Measurements from ENCODE around the gene HK3.
A peak's percentile ranks its signal among the peaks of the same experiment; 100 is the strongest.

The HK3 gene

DNA sequence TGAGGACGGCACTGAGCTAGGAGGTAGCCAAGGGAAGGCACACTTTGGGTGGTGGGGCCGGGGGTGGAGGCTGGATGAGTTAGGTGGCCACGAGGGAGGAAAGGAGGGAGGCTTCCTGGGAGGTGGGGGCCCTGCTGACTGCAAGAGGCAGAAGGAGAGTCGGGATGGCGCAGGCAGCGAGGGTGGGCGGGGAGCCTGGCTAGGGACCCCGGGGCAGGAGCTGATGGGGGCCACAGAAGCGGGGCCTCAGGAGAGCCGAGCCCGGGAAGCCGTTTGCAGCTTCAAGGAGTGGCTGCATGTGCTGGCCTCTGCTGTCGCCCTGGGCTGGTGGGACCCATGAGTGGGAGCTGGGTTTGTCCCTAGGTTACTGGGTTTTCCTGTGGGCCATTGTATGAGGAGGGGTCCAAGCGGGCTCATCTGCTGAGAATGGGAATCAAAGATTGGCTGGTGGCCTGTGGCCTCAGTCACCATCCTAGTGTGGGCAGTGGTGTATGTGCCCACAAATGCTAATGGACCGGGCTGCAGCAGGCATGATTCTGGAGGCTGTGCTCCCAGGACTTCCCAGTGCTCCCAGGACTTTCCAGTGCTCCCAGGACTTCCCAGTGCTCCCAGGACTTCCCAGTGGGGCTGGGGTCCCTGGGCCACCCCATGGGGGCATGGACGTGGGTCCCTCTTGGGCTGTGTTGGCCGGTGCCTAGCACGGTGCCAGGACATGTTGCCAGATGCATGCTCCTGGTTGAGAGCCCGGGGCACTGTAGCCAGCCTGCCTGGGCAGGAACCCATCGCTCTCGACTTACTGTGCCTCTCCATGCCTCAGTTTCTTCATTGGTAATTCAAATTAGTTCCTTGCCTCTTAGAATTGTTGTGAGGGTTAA is 48.5 kb downstream of the HK3 start:
- no peak for DNase-seq (ENCODE audit: low read depth in 3 of 3)

DNA sequence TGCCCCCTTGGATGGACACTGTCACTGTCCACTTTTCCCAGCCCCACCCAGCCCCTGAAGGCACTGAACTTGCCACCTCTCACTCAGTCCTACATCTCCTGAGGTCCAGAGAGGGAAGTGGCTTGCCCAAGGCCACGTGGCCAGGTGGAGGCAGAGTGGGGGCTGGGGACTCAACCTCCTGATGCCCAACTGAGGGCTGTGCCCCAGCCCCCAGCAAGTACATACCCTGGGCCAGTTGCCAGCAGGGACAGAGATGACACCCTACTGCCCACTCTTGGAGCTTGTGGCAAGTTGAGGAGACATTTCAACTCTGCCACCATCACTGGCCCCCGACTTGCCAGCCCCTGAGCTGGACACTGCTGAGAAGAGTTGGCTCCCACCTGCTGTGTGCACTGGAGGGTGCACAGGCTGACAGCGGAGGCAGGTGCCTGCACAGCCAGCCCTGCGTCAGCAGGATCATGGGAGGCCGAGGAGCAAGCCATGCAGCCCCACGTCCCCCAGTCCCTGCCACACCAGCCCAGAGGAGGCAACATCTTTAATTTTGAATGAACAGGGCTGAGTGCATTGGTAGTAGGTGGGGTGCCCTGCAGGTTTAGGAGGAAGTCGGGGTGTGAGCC is 49.4 kb downstream of the HK3 start:
- DNase-seq (ENCODE audit: low read depth in 3 of 3) = no peak

DNA sequence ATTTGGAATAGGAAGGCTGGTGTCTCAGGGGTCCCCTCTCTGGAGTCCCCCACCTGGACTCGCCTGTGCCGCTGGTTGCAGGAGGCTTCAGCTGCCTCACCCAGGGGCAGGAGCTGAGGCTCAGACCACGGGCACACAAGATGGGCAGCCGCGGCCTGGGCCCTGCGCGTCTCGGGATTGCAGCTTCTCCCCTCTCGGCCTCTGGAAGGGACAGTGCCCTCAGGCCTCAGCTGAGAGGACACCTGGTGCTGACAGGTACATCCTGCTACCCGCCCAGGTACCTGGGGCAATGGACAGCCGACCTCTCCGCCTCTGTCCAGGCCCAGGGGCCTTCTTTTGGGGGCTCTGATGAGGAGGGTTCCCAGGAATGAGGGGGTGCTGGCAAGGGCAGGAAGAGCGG is 50.5 kb downstream of the HK3 start:
- no peak for DNase-seq (ENCODE audit: low read depth in 3 of 3)

- DNase-seq (ENCODE audit: low read depth in 3 of 3) = no peak
These were observed 51.3 kb downstream of the HK3 start for GRCh38 chr5:176847726-176848290.

DNA sequence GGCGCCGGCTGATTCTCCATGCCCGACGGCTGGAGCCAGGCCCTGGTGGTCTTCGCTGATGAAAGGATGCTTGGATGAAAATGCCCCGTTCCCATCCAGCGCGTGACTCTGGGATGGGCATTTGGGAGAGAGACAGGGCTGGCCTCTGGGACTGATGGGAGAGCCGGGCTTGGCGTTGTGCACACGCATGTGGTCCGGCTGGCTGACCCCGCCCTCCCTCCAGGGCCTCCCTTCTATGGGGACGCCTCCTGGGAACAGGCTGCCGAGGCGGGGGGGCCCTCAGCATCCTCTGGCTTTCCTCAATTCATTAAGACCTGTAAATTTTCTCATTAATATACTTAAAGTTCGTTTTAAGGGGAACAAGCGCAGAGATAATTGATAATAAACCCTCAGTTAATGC is 52.0 kb downstream of the HK3 start:
- no peak for DNase-seq (ENCODE audit: low read depth in 3 of 3)

GRCh38 chr5:176846335-176847140 is 52.6 kb downstream of the HK3 start:
- no peak for DNase-seq (ENCODE audit: low read depth in 3 of 3)

- DNase-seq (ENCODE audit: low read depth in 3 of 3) = no peak
These were observed 53.8 kb downstream of the HK3 start for GRCh38 chr5:176845392-176845713.

GRCh38 chr5:176844706-176845391 is 54.3 kb downstream of the HK3 start:
- no peak for DNase-seq (ENCODE audit: low read depth in 3 of 3)

DNA sequence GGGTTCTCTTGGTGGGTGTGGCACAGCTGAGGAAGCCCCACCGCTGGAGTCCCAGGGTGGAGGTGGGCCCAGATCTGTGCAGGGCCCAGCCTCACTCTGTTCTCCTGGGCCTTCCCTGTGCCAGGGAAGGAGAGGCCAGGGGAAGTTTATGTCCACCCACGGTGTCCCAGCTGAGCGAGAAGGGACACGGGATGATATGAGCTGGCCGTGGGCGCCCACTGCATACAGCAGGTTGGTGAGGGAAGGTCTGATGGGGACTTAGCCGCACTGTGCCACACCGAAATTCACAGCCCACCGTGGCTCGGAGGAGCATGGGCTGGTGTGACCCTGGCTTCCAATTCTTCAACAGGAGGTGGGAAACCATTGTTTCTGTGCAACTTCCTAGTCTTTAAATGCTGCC is 54.9 kb downstream of the HK3 start:
- no peak for DNase-seq (ENCODE audit: low read depth in 3 of 3)

GRCh38 chr5:176843673-176844072 is 55.5 kb downstream of the HK3 start:
- DNase-seq (ENCODE audit: low read depth in 3 of 3) = no peak

DNA sequence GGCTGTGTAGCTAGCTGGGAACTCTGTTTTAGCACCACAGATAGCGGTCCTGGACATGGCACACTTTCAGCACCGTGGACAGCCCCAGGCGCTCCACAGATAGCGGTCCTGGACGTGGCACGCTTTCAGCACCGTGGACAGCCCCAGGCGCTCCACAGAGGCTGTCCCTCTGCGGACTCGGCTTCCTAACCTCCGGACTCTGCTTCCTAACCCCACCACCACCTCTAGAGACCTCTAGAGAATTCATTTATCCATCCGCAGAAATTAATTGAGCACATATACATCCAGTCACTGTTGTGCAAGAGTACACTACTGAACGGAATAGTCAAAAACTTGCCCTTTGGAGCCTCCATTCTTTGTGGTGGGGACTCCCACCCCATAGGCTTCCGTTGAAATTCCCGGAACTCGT is 61.4 kb downstream of the HK3 start:
- DNase-seq (ENCODE audit: low read depth in 3 of 3) = peak; percentile 60 to 78 (median 61)

DNA sequence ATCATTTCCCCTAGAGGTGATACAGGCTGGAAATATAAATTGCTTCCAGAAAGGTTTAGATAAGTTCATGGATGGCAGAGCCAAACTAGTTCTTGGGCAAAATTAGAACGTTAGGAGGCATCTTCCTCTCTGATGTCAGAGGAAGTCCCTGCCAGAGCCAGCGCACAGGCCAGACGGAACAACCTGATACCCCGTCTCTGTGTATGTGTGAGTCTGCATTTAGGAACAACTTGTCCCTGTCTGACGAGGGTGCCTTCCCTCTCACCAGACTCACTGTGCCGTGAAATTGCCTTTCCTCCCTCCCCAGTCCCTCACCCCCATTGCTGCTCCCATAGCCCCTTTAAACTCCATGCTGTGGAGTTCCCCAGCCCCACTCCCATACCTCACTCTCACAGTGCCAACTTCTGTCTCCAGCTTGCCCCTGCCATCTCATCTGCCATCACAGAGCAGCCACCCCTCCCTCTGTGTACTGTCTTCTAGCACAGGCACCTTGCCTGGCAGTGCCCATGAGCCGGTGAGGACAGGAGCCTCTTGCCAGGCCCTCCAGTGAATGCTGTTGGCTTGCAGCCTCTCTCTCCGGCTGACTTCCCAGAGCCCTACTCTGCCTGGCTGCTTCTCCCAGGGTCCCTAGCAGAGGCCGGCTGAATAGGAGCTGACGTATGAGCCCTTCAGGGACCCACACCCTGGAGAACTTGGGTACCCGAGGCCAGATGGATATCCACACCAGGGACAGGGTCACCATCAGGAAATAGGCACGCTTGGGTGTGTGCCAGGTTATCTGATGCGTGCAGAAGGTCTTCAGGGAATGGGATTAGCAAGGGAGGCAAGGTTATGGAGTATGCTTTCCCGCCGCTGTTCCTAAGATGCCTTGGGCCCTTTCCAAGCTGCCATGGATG is 62.1 kb downstream of the HK3 start:
- no peak for DNase-seq (ENCODE audit: low read depth in 3 of 3)

DNA sequence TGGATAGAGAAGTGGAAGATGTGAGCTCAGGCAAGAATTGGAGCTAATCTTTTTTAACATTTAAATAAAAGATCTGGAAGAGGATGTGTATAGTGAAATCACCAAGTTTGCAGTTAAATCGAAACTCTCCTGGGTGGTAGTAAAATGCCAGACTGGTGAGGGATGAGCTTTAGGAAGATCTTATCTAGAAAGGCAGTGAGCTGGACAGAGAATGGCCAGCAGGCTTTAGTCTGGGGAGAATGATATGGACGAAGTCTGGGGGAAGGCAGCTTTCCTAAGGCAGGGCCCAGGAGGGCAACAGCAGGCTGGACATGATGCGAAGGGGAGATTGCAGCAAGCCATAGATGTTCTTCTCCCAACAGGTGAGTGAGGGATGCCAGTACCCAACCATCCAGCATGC is 63.2 kb downstream of the HK3 start:
- no peak for DNase-seq (ENCODE audit: low read depth in 3 of 3)

GRCh38 chr5:176833286-176833685 is 65.9 kb downstream of the HK3 start:
- DNase-seq (ENCODE audit: low read depth in 3 of 3) = no peak

DNA sequence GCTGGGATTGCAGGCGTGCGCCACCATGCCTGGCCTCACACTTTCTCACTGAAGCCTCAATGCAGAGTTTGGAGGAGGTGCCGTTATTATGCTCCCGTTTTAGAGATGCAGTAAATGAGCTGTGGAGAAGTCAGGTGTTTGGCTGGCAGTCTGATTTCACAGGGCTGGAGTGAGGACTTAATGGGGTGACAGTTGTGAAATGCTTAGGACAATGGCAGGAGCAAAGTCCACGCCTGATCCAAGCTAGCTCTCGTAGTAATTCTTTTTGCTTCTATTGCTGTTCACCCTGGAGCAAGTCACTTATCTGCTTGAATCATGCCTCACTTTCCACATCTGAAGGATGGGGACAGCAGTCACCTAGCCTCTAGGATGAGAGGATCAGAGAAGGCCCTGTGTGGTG is 67.0 kb downstream of the HK3 start:
- no peak for DNase-seq (ENCODE audit: low read depth in 3 of 3)

DNA sequence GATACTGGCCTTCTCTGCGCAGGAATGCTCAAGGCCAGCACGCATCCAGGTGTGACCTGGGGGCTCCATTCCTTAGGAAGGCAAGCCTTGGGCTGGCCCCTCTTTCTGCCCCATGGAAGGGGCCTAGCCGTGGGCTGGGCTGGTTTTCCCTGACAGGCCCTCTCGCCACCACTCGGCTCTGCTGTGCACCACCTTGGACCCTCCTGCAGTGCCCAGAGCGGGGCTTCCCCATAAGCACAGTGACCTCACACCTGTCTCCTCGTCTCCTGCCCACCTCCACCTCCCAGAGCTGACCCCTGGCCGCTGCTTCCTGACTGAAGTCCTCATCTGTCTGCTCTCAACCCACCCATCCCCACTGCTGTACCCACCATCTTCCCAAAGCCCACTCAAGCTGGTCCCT is 67.7 kb downstream of the HK3 start:
- DNase-seq (ENCODE audit: low read depth in 3 of 3) = no peak

- DNase-seq (ENCODE audit: low read depth in 3 of 3) = no peak
These were observed 68.1 kb downstream of the HK3 start for GRCh38 chr5:176830995-176831423.

Measured in stimulated activated CD4-positive, alpha-beta T cell treated with anti-CD3 and anti-CD28 coated beads, TNF-alpha, amount 100 ng/mL, for 48 hours (primary cell).